Uterus (tissue), 4 donors: Measurements from ENCODE around the gene EDN2. TPM values are rescaled to one million over a fixed set of nuclear protein-coding genes. Genes with fewer than 3 reads are reported as not detected.

ENCODE experiments used
- DNase-seq, 2 donors: peaks; one replicate each; pipeline ENCODE4 v3.0.0-alpha.2; 2019 to 2020
- H3K27ac ChIP-seq, 2 donors: fragments of 200-600 bp; sonication (generic); 1 replicate in 1 of 2; 2 replicates in 1 of 2; pipeline ENCODE4 v1.5.1; 2016 to 2018
- H3K27me3 ChIP-seq, 2 donors: fragments of 200-600 bp; sonication (generic); one replicate each; pipeline ENCODE4 v1.5.1; 2018 to 2019; ENCODE audit warnings: control low read depth in 1 of 2
- H3K36me3 ChIP-seq, 2 donors: fragments of 200-600 bp; sonication (generic); one replicate each; pipeline ENCODE4 v1.5.1; 2019; ENCODE audit warnings: control low read depth in 1 of 2
- H3K4me1 ChIP-seq, 2 donors: fragments of 200-600 bp; sonication (generic); one replicate each; pipeline ENCODE4 v1.5.1; 2018 to 2019; ENCODE audit warnings: control low read depth in 1 of 2
- H3K4me3 ChIP-seq, 2 donors: fragments of 200-600 bp; sonication (generic); 1 replicate in 1 of 2; 2 replicates in 1 of 2; pipeline ENCODE4 v1.5.1; 2018 to 2019; ENCODE audit warnings: mild to moderate bottlenecking in 1 of 2
- H3K9me3 ChIP-seq, 2 donors: fragments of 200-600 bp; sonication (generic); one replicate each; pipeline ENCODE4 v1.5.1; 2019; ENCODE audit warnings: control low read depth in 1 of 2
- POLR2A ChIP-seq, 2 donors: fragments of 450-650 bp; IDR thresholded peaks; one replicate each; pipeline ENCODE4 v1.6.1; 2016; ENCODE audit warnings: antibody characterized with exemption in 2 of 2, mild to moderate bottlenecking in 1 of 2, moderate library complexity in 1 of 2
- intact Hi-C: fragments of 100-400 bp; cut with DNase I; formaldehyde crosslinking; loops from one replicate; pipeline ENCODE4 v1.15.1; 2023; ENCODE audit warnings: low total_unique reads
- total RNA-seq, 4 donors: library from RNA; depleted of rRNA in 3 of 4; stranded (reverse); fragments of >200 nt in 3 of 4; gene quantifications; one replicate each; pipeline versions ENCODE4 v1.1.0 to v1.2.4, GENCODE V29; 2014 to 2023
- TF ChIP-seq, protein P1 (sequence below), 4 experiments: fragments of 200-600 bp in 2 of 4; fragments of 450-650 bp in 2 of 4; sonication (generic) in 2 of 4; IDR thresholded peaks; one replicate each; pipeline ENCODE4 v1.5.1; 2016 to 2019; ENCODE audit warnings: antibody characterized with exemption in 4 of 4, mild to moderate bottlenecking in 2 of 4, moderate library complexity in 1 of 4
- donor health status: DM: yes; HTN: yes; CAD: no.

Gene EDN2
- total RNA-seq, 4 donors from 2014 or later: 1.6 to 3.7 TPM; not detected in 2

DNA sequence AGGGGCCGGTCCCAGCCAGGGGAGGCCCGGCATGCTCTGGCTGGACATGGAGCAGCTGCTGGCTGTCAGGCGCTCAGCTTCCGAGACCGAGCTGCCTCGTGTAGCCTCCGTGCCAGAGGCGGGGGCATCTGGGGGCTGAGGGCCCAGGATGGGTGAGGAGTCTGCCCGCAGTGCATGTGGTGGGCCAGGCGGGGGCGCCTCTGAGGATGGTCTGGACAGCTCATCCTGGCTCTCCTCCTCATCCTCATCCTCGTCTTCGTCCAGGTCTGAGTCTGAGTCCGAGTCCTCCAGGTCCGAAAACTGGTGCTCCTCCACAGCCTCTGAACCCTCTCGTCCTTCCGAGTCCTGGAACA is 28.9 kb upstream of the EDN2 start:
- Histone ChIP-seq H3K27ac (no peak overlapping the region), H3K4me1 (no peaks in the 10 kb centered on the region), H3K27me3 (no peaks in the 10 kb centered on the region), H3K9me3 (no peaks in the 10 kb centered on the region), H3K36me3 (no peaks in the 10 kb centered on the region), H3K4me3 (no peak overlapping the region)
- intact Hi-C loops: no loop called here
- DNase-seq: no peak
- TF ChIP-seq POLR2A (IDR thresholded peaks at IDR 0.05): no peak
- TF ChIP-seq, protein P1, sequence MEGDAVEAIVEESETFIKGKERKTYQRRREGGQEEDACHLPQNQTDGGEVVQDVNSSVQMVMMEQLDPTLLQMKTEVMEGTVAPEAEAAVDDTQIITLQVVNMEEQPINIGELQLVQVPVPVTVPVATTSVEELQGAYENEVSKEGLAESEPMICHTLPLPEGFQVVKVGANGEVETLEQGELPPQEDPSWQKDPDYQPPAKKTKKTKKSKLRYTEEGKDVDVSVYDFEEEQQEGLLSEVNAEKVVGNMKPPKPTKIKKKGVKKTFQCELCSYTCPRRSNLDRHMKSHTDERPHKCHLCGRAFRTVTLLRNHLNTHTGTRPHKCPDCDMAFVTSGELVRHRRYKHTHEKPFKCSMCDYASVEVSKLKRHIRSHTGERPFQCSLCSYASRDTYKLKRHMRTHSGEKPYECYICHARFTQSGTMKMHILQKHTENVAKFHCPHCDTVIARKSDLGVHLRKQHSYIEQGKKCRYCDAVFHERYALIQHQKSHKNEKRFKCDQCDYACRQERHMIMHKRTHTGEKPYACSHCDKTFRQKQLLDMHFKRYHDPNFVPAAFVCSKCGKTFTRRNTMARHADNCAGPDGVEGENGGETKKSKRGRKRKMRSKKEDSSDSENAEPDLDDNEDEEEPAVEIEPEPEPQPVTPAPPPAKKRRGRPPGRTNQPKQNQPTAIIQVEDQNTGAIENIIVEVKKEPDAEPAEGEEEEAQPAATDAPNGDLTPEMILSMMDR (IDR thresholded peaks at IDR 0.05): no peak

DNA sequence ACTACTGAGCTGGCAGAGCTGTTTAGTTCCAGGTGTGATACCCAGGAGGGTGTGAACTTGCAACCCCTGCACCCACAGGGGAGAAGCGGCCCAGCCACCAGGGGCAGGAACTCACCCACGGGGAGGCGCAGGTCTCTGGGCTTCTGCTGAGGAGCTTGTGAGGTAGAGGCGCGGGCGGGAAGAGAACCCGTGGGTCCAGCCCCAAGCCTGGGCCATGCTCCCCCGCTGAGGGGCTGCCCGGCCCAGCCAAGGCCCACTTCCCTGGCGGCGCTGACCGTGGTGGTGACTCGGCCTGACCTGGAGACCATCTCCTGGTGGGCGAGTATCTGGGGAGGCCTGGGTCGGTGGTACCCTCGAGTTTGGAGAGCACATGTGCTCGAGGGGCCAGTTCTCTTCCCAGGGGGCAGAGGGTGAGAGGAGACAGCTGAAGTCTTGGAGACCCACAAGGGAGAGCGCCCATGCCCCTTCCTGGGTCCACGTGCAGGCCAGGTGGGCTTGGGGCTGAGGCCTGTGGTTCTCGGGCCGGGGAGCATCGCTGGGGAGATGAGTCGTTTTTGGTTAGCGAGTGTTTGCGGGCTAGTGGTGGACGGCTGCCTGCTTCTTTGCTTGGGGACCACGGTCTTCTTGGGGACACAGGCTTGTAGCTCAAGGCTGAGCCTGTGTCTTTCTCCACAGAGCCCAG is 28.4 kb upstream of the EDN2 start:
- DNase-seq: no peak
- H3K4me1 ChIP-seq: no peaks in the 10 kb centered on the region
- no peak for TF ChIP-seq POLR2A (IDR thresholded peaks at IDR 0.05)
- TF ChIP-seq, protein P1 (IDR thresholded peaks at IDR 0.05): no peak
- intact Hi-C loops: no loop called here
- H3K27ac ChIP-seq: no peak overlapping the region
- no peaks in the 10 kb centered on the region for H3K9me3 ChIP-seq
- no peaks in the 10 kb centered on the region for H3K27me3 ChIP-seq
- no peaks in the 10 kb centered on the region for H3K36me3 ChIP-seq
- H3K4me3 ChIP-seq: no peak overlapping the region

DNA sequence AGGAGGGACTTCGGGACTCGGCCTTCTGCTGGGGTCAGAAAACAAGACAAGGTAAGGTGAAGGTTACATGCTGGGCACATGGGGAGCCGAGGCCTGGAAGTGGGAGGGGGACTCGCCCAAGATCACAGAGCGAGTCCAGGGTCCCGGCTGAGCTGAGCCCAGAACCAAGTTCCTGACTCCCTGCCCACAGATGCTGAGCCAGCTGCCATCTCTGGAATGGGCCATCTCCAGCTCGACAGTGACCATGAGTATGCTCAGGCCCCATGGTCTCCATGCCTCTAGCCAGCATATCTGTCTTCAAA is 26.7 kb upstream of the EDN2 start:
- no peak for TF ChIP-seq POLR2A (IDR thresholded peaks at IDR 0.05)
- TF ChIP-seq, protein P1 (IDR thresholded peaks at IDR 0.05): no peak
- Histone ChIP-seq H3K27ac (no peak overlapping the region), H3K36me3 (no peaks in the 10 kb centered on the region), H3K4me3 (no peak overlapping the region), H3K27me3 (no peaks in the 10 kb centered on the region), H3K9me3 (no peaks in the 10 kb centered on the region), H3K4me1 (peaks cover 0 to 6% of the 10 kb centered on the region in 2 donors)
- no peak for DNase-seq
- intact Hi-C loops: no loop called here

DNA sequence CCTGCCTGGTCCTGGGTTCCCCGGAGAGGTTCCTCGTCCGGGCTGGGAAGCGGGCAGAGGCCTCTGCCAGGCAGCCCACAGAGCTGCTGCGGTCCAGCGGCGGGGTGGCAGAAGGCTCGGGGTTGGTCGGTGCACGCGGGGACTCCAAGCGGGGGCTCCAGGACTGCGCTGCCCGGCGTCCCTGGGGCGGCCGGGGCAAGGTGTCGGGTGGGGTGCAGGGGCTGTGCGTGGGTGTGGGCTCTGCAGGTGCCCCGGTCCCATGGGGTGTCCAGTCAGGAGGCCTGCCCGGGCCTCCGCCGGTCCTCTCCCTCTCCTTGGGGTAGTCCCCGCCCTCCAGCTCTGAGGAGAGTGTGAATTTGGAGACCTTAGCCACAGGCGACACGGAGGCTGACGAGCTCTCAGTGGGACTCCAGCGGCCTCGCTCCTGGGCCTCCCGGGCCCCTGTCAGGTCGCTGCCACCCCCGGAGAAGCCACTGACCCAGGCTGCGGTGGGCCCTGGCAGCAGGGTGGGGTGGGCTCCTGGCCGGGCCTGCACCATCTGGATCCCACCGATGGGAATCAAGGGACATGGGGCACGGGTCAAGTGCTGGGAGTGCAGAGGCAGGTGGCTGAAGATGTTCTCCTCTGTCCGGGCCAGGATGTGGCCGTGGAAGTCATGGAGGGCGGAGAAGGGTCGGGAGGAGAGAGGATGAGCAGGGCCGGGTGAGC is 26.2 kb upstream of the EDN2 start:
- intact Hi-C loops: no loop called here
- no peak for DNase-seq
- H3K27me3 ChIP-seq: no peaks in the 10 kb centered on the region
- H3K27ac ChIP-seq: no peak overlapping the region
- TF ChIP-seq POLR2A (IDR thresholded peaks at IDR 0.05): no peak
- TF ChIP-seq, protein P1 (IDR thresholded peaks at IDR 0.05): no peak
- no peaks in the 10 kb centered on the region for H3K9me3 ChIP-seq
- no peak overlapping the region for H3K4me3 ChIP-seq
- peaks cover 0 to 6% of the 10 kb centered on the region in 2 donors for H3K4me1 ChIP-seq
- H3K36me3 ChIP-seq: no peaks in the 10 kb centered on the region

DNA sequence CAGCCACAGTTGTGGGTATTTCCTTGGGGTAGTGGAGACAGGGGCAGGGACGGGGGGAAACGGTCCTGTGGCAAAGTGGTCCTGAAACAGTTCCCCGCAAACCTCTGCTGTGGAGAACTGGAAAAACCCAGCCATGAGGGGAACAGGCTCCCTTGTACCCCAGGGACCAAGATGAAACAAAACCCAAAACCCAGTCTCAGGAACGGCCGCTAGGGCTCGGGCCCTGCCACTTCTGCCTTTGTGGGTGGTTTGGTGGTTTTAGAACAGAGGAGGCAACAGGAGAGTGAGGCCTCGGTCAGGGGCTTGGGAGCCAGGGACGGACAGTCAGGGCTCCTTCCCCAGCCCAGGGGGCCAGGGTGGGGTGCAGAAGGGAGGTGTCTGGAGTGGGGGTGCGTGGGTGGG is 24.8 kb upstream of the EDN2 start:
- no peaks in the 10 kb centered on the region for H3K36me3 ChIP-seq
- H3K4me3 ChIP-seq: no peak overlapping the region
- intact Hi-C loops: no loop called here
- no peaks in the 10 kb centered on the region for H3K27me3 ChIP-seq
- no peaks in the 10 kb centered on the region for H3K9me3 ChIP-seq
- DNase-seq: no peak
- no peak overlapping the region for H3K27ac ChIP-seq
- no peak for TF ChIP-seq POLR2A (IDR thresholded peaks at IDR 0.05)
- TF ChIP-seq, protein P1 (IDR thresholded peaks at IDR 0.05): no peak
- peaks cover 0 to 6% of the 10 kb centered on the region in 2 donors for H3K4me1 ChIP-seq
